HCT116 (cell line): ENCODE results near the gene SPG21. TPM values are rescaled to one million over a fixed set of nuclear protein-coding genes. Genes with fewer than 3 reads are reported as not detected.

Experiments used
- ATAC-seq: fragments of 200-7000 bp; cut with Tn5 transposase; 2 replicates; pipeline ENCODE4 v1.9.1; 2020; ENCODE audit warnings: mild to moderate bottlenecking, moderate library complexity
- BruUV-seq: library from RNA; stranded (reverse); fragments of 400-500 nt; replicated peaks from 2 replicates; lab custom pipeline; 2021; lab: Mats Ljungman, UMichigan
- CTCF ChIA-PET: fragments of 300-600 bp; sonication (Branson Sonifier 250); formaldehyde crosslinking; loops from one replicate; lab custom pipeline; 2021; ENCODE audit warnings: antibody characterized with exemption; lab: Charles Lee
- POLR2A ChIA-PET: fragments of 300-600, 350-600 bp; sonication (Branson Sonifier 250); formaldehyde crosslinking; loops from one replicate; lab custom pipeline; 2021; ENCODE audit warnings: antibody characterized with exemption; lab: Charles Lee
- RAD21 ChIA-PET, 2 experiments: fragments of 300-600 bp; sonication (Branson Sonifier 250); formaldehyde crosslinking; loops; one replicate each; lab custom pipeline; 2023; ENCODE audit warnings: low total read pairs in 2 of 2; ENCODE audit not compliant: uncharacterized antibody in 2 of 2, unreplicated experiment in 2 of 2, low non-redundant PET in 1 of 2; lab: Charles Lee
- DNase-seq: peaks from one replicate; pipeline ENCODE4 v3.0.0-alpha.2; 2010; ENCODE audit warnings: low read depth, low spot score
- H2AFZ ChIP-seq: fragments of 200-600 bp; shearing (Covaris generic), sonication (generic); 2 replicates; pipeline ENCODE4 v1.6.1; 2017; ENCODE audit warnings: low read depth, mixed run types, mixed read lengths, antibody characterized with exemption, low read length; ENCODE audit not compliant: poor library complexity, severe bottlenecking
- H3K27ac ChIP-seq: 2 replicates; pipeline ENCODE4 v1.5.1; 2012; ENCODE audit warnings: low read depth, low read length
- H3K27me3 ChIP-seq: fragments of 200-600 bp; sonication (generic); 2 replicates; pipeline ENCODE4 v1.6.1; 2016; ENCODE audit warnings: mixed run types, low read length, mixed read lengths; ENCODE audit not compliant: insufficient read depth
- H3K36me3 ChIP-seq, 2 experiments: fragments of 200-500 bp in 1 of 2; fragments of 200-600 bp in 1 of 2; sonication (Bioruptor generic) in 1 of 2; sonication (generic) in 1 of 2; 2 replicates each; pipeline versions ENCODE4 v1.5.1 to v1.6.1; 2014 to 2016; ENCODE audit warnings: low read length in 2 of 2, inconsistent platforms in 1 of 2, mixed read lengths in 1 of 2, mixed run types in 1 of 2; ENCODE audit not compliant: insufficient read depth in 2 of 2, control insufficient read depth in 1 of 2
- H3K4me1 ChIP-seq, 2 experiments: fragments of 200-600 bp in 1 of 2; sonication (generic) in 1 of 2; 2 replicates each; pipeline versions ENCODE4 v1.5.1 to v1.6.1; 2012 to 2017; ENCODE audit warnings: low read length in 2 of 2, inconsistent platforms in 1 of 2, mild to moderate bottlenecking in 1 of 2, mixed read lengths in 1 of 2, mixed run types in 1 of 2, moderate library complexity in 1 of 2; ENCODE audit not compliant: insufficient read depth in 2 of 2, control insufficient read depth in 1 of 2
- H3K4me2 ChIP-seq: fragments of 200-600 bp; sonication (generic); 2 replicates; pipeline ENCODE4 v1.6.1; 2017; ENCODE audit warnings: mixed run types, low read length, mixed read lengths
- H3K4me3 ChIP-seq, 2 experiments: fragments of 200-600 bp in 1 of 2; sonication (generic) in 1 of 2; replicated peaks in 1 of 2; 2 replicates each; pipeline ENCODE4 v1.5.1; 2011 to 2016; ENCODE audit warnings: low read length in 2 of 2, control low read depth in 1 of 2, low read depth in 1 of 2, mild to moderate bottlenecking in 1 of 2, mixed read lengths in 1 of 2, mixed run types in 1 of 2
- H3K79me2 ChIP-seq: fragments of 200-600 bp; sonication (generic); 2 replicates; pipeline ENCODE4 v1.6.1; 2017; ENCODE audit warnings: mild to moderate bottlenecking, mixed run types, low read length, moderate library complexity, mixed read lengths; ENCODE audit not compliant: insufficient read depth
- H3K9ac ChIP-seq: fragments of 200-600 bp; sonication (generic); 2 replicates; pipeline ENCODE4 v1.6.1; 2016; ENCODE audit warnings: low read length, mixed read lengths
- H3K9me2 ChIP-seq: fragments of 200-600 bp; sonication (generic), shearing (Covaris generic); 2 replicates; pipeline ENCODE4 v1.6.1; 2017; ENCODE audit warnings: mixed run types, mild to moderate bottlenecking, moderate library complexity; ENCODE audit not compliant: insufficient read depth
- H3K9me3 ChIP-seq, 2 experiments: fragments of 200-500 bp in 1 of 2; fragments of 200-600 bp in 1 of 2; sonication (Bioruptor generic) in 1 of 2; sonication (generic) in 1 of 2; 2 replicates each; pipeline ENCODE4 v1.6.1; 2014 to 2017; ENCODE audit warnings: low read length in 2 of 2, mixed read lengths in 2 of 2, inconsistent platforms in 1 of 2, low read depth in 1 of 2, mild to moderate bottlenecking in 1 of 2, mixed run types in 1 of 2, moderate library complexity in 1 of 2; ENCODE audit not compliant: control insufficient read depth in 1 of 2, insufficient read depth in 1 of 2
- H4K20me1 ChIP-seq: fragments of 200-600 bp; sonication (generic), shearing (Covaris generic); 2 replicates; pipeline ENCODE4 v1.6.1; 2017; ENCODE audit warnings: mixed run types, mild to moderate bottlenecking, moderate library complexity; ENCODE audit not compliant: insufficient read depth
- ELF1 ChIP-seq: IDR thresholded peaks from 2 replicates; pipeline ENCODE4 v1.6.1; 2012; ENCODE audit warnings: low read depth, borderline replicate concordance
- EZH2 ChIP-seq: fragments of 200-600 bp; sonication (generic); IDR thresholded peaks from 2 replicates; pipeline ENCODE4 v1.6.1; 2017; ENCODE audit warnings: antibody characterized with exemption, mixed run types
- JUND ChIP-seq: IDR thresholded peaks from 2 replicates; pipeline ENCODE4 v1.6.1; 2012
- intact Hi-C: fragments of 100-400 bp; cut with micrococcal nuclease; formaldehyde crosslinking; loops from 2 replicates; pipeline ENCODE4 v1.10.0; 2022
- total RNA-seq: library from RNA; stranded (reverse); gene quantifications from one replicate; pipeline ENCODE4 v1.2.1, GENCODE V29; 2021; ENCODE audit not compliant: unreplicated experiment
- TF ChIP-seq, protein P1 (sequence below), 3 experiments: fragments of 200-600 bp in 1 of 3; sonication (generic) in 1 of 3; IDR thresholded peaks in 2 of 3; conservative IDR thresholded peaks in 1 of 3; 2 replicates each; pipeline ENCODE4 v1.5.1; 2012 to 2017; ENCODE audit warnings: low read depth in 2 of 3, low read length in 2 of 3, antibody characterized with exemption in 1 of 3, borderline replicate concordance in 1 of 3, control low read depth in 1 of 3, mild to moderate bottlenecking in 1 of 3, mixed read lengths in 1 of 3, mixed run types in 1 of 3, moderate library complexity in 1 of 3; ENCODE audit not compliant: insufficient read depth in 1 of 3
- TF ChIP-seq, protein P2 (sequence below): IDR thresholded peaks from 2 replicates; pipeline ENCODE4 v1.6.1; 2012
- TF ChIP-seq, protein P3 (sequence below): IDR thresholded peaks from 2 replicates; pipeline ENCODE4 v1.6.1; 2011; ENCODE audit warnings: mild to moderate bottlenecking, low read length, moderate library complexity; ENCODE audit not compliant: insufficient replicate concordance; ENCODE audit errors: extremely low read depth

Gene SPG21
- total RNA-seq, 1 experiment from 2014 or later = 72.7 TPM

DNA sequence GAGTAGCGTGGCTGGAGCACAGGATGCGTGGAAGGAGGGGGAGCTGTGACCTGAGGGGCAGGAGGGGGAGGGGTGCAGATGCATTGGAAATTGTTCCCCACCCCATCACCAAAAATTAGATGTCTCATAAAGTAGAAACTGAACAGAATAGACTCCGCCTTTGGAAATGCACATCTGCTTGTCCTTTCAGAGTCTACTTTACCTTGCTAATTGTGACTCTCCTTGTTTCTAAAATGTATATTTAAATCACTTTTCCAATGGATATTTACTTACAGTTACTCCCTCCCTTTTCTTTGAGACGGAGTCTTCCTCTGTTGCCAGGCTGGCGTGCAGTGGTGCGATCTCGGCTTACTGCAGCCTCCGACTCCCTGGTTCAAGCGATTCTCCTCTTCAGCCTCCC, 30.6 kb downstream of the SPG21 start:
- BruUV-seq = no TSS peak
- CTCF ChIA-PET = no interaction called here

DNA sequence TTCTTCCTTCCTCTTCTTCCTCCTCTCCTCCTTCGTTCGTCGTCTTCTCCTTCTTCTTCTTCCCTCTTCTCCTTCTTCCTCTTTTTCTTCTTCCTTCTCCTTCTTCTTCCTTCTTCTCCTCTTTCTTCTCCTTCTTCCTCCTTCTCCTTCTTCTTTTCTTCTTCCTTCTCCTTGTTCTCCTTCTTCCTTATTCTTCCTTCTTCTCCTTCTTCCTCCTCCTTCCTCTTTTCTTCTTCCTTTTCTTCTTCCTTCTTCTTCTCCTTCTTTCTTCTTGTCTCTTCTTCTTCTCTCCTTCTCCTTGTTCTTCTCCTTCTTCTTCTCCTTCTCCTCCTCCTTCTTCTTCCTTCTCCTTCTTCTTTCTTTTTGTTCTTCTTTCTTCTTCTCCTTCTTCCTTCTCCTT, 35.3 kb downstream of the SPG21 start:
- Histone ChIP-seq H3K9me3 (no peaks in the 10 kb centered on the region), H3K4me2 (no peak overlapping the region), H3K36me3 (peaks cover 16 to 18% of the 10 kb centered on the region in 2 experiments; a peak in 3 of 4 replicates), H3K9ac (no peak overlapping the region), H3K4me1 (no peaks in the 10 kb centered on the region), H3K27ac (no peak overlapping the region), H3K79me2 (no peaks in the 10 kb centered on the region), H3K4me3 (no peak overlapping the region), H3K9me2 (no peaks in the 10 kb centered on the region), H3K27me3 (no peaks in the 10 kb centered on the region), H4K20me1 (no peaks in the 10 kb centered on the region), H2AFZ (no peak overlapping the region)
- no peak for DNase-seq
- ChIA-PET RAD21 (no interaction called here), POLR2A (no interaction called here), CTCF (no interaction called here)
- no peak for ATAC-seq
- intact Hi-C loops = no loop called here
- TF ChIP-seq, protein P1, sequence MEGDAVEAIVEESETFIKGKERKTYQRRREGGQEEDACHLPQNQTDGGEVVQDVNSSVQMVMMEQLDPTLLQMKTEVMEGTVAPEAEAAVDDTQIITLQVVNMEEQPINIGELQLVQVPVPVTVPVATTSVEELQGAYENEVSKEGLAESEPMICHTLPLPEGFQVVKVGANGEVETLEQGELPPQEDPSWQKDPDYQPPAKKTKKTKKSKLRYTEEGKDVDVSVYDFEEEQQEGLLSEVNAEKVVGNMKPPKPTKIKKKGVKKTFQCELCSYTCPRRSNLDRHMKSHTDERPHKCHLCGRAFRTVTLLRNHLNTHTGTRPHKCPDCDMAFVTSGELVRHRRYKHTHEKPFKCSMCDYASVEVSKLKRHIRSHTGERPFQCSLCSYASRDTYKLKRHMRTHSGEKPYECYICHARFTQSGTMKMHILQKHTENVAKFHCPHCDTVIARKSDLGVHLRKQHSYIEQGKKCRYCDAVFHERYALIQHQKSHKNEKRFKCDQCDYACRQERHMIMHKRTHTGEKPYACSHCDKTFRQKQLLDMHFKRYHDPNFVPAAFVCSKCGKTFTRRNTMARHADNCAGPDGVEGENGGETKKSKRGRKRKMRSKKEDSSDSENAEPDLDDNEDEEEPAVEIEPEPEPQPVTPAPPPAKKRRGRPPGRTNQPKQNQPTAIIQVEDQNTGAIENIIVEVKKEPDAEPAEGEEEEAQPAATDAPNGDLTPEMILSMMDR (IDR thresholded peaks at IDR 0.05 in 2 of 3, conservative IDR thresholded peaks at IDR 0.05 in 1 of 3; ENCODE audit: borderline replicate concordance in 1 of 3, insufficient read depth in 1 of 3, low read depth in 2 of 3, low read length in 2 of 3) = no peak
- no peak for TF ChIP-seq EZH2
- TF ChIP-seq, protein P2, sequence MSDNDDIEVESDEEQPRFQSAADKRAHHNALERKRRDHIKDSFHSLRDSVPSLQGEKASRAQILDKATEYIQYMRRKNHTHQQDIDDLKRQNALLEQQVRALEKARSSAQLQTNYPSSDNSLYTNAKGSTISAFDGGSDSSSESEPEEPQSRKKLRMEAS = no peak
- no TSS peak for BruUV-seq

More for the DNA sequence above, 30.6 kb downstream of the SPG21 start:
- intact Hi-C loops = no loop called here
- Histone ChIP-seq H3K27ac (no peak overlapping the region), H3K9me2 (no peaks in the 10 kb centered on the region), H4K20me1 (no peaks in the 10 kb centered on the region), H3K9me3 (no peaks in the 10 kb centered on the region), H3K4me2 (no peak overlapping the region), H3K36me3 (peaks cover 30 to 53% of the 10 kb centered on the region in 2 experiments), H3K79me2 (no peaks in the 10 kb centered on the region), H3K9ac (no peak overlapping the region), H3K4me3 (no peak overlapping the region), H3K27me3 (no peaks in the 10 kb centered on the region), H3K4me1 (no peaks in the 10 kb centered on the region), H2AFZ (no peak overlapping the region)
- no peak for DNase-seq
- TF ChIP-seq JUND (no peak), ELF1 (no peak)
- TF ChIP-seq, protein P3, sequence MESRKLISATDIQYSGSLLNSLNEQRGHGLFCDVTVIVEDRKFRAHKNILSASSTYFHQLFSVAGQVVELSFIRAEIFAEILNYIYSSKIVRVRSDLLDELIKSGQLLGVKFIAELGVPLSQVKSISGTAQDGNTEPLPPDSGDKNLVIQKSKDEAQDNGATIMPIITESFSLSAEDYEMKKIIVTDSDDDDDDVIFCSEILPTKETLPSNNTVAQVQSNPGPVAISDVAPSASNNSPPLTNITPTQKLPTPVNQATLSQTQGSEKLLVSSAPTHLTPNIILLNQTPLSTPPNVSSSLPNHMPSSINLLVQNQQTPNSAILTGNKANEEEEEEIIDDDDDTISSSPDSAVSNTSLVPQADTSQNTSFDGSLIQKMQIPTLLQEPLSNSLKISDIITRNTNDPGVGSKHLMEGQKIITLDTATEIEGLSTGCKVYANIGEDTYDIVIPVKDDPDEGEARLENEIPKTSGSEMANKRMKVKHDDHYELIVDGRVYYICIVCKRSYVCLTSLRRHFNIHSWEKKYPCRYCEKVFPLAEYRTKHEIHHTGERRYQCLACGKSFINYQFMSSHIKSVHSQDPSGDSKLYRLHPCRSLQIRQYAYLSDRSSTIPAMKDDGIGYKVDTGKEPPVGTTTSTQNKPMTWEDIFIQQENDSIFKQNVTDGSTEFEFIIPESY = no peak
- ChIA-PET POLR2A (no interaction called here), RAD21 (no interaction called here)
- ATAC-seq = no peak
